GM21367 (cell line): ENCODE data around the gene BAG2.

Experiments
- ATAC-seq: cut with Tn5 transposase; IDR thresholded peaks from one replicate; pipeline ENCODE4 v1.9.1; 2021; ENCODE audit not compliant: unreplicated experiment

Gene BAG2

DNA sequence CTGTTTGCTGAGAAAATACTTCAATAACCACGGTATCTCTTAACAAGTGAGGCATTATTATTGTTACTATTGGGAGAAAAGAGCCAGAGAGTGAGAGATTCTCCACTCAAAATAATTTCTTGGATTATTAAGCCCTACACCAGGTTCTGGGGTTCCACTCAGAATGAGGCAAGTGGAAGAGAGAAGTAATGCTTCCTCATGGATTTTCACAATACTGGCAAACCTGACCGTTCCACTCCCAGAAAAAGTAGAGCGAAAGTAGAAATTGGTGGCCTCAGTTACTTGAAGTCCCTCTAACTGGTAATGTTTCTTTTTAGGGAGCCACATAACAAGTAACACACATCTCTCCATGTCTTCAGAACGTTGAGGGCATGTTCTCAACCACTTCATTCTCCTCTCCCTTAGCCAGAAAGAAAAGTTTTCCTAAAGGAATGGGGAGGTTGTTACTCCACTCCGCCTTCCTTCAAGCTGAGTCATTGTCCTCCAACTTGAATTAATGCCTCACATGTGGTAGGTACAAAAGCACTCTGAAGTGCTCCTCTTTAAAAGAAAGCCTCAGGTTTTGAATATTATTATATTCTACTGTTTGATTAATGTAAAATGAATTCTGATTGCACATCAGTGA is 1.9 kb downstream of the BAG2 start:
- ATAC-seq = no peak

DNA sequence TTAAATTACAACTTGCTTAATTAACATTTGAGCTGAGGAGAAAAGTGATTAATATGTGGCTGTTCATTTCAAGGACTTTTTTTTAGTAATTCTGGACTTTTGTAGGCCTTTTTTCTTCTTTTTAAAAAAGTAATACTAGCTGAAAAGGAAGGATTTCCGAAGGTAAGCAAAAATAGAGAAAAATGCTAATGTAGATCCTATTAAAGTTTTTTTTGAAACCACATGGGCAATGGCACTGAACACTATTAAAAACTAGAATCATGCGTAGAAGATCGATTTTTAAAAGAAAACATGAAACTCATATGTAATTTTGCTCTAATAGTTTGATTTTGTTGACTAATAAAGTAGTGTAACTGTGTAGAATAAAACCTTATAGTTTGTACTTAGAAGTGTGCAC is 2.4 kb downstream of the BAG2 start:
- no peak for ATAC-seq

DNA sequence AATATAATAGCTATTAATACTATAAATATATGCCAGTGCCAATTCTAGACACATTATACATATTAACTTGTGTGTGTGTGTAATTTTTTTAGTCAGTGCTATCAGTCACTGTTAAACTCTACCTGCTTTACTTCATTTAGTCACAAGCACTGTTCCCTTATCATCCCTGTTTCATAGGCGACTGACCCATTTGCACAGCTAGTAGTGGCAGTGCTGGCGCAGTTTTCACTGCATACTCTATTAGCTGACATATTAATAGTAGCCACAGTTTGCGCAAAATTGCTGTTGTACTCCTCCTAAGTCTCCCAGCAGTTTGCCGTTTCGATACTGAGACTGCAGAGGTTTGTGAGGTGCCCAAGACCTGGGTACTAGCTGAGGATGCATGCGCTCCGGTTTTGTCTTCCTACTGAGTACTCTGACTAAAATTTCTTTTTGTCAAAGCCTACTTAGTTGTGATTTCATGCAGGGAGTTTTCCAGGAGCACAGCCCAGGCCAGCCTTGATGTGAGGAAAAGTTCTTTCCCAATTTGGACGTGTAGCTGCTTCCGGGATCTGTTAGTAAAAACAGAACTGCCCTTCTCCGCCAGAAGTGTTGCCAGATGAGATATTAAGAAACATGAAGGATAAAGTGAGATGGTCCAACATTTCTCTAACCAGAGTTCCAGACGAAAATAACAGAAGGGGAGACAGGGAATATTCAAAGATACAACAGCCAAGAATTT is 5.6 kb downstream of the BAG2 start:
- no peak for ATAC-seq

DNA sequence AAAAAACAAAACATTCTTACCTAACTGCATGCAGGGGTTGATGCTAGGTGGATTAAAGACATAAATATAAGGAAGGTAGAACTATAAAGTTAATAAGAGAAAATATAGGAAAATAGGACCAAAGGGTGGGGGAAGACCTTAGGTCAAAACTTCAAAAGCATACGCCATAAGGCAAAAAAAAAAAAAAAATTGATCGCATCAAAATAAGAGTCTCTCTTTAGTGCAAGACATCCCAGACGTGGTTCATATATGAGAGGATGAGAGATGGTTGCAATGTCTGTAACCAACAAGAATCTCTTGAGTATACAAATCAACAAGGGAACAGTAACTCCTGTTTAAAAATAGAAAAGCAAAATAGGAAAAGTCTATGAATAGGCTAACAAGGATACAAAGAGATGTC is 8.5 kb downstream of the BAG2 start:
- no peak for ATAC-seq

DNA sequence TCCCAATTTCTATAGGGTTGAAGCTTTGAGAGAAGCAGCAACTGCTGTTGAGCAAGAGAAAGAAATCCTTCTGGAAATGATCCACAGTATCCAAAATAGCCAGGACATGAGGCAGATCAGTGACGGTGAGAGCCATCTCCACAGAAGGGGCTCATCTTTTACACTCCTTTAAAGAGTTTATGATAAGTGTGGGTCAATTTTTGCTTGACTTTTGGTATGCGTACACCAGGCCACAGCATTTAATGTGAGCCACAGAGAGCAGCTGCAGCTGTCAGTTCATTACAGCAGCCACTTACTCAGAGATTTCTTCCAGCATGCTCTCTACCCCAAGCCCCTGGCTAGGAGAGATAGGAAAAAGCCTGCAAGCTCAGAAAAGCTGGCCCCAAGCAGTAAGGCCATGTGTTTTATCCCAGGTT is 9.9 kb downstream of the BAG2 start:
- no peak for ATAC-seq

DNA sequence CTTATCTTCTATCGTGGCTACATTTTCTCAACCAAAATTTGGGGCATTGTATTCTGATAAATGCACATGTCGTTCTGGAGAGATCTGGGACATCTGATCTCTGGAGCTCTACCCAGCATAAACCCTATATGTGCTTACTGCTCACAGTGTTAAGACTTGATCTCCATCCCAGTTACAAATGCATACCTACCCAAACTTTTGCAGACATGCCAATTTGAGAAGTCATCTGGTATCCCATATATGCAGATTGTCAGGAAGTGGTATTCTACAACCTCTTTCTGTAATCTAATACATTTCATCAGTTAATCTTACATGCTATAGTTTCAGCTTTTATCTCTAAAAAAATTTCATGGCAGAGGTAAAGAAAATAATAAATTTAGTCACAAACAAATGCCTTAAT is 11.2 kb downstream of the BAG2 start:
- ATAC-seq = no peak

DNA sequence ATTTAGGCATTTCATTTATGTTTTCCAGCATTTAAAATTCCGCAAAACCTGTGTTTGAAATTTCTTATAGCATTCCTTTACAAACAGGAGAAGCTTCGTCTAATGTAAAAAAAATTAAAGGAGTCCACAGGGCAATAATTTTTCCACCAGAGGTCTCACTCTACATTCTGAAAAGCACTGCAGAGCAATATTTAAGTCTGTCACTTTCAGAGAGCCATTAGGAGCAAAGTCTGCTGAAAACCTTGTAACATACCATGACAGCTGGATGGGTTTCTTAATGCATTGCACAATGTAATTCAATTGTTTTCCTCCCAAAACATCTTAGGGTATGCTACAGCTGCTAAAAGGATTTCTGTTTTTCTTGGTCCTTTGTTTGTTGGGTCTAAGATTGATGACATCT is 18.0 kb downstream of the BAG2 start:
- ATAC-seq = no peak

DNA sequence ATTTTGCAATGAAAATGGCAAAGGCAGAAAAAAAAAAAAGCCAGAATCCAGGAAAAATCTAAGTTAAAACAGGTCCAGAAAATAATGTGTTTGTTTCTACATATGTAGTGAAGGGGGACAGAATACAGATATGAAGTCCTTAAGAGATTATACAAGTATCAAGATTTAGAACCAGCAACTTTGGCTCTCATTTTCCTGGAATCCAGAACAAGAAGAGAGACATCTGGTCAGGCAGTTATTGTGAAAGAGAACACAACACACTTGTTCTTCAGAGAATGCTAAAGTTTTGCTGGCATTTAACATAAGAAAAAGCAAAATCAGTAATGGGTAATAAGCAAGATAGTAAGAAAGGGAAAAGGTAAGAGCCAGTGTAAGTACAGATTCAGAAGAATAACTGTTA is 21.1 kb downstream of the BAG2 start:
- no peak for ATAC-seq

DNA sequence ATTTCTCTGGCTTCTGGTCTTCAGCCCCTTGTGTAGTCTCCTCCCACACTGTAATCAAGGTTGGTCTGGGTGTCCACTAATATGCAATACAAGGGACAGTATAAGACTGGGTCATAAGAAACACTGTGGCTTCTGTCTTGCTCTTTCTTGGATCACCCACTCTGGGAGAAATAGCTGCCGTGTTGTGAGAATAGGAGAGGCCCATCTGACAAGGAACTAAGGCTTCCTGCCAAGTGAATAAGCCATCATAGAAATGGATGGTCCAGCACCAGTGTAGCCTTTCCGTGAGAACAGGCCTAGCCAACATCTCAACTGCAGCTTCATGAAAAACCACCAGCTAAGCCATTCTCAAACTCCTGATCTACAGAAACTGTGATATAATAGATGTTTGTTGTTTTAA is 23.3 kb downstream of the BAG2 start:
- no peak for ATAC-seq

DNA sequence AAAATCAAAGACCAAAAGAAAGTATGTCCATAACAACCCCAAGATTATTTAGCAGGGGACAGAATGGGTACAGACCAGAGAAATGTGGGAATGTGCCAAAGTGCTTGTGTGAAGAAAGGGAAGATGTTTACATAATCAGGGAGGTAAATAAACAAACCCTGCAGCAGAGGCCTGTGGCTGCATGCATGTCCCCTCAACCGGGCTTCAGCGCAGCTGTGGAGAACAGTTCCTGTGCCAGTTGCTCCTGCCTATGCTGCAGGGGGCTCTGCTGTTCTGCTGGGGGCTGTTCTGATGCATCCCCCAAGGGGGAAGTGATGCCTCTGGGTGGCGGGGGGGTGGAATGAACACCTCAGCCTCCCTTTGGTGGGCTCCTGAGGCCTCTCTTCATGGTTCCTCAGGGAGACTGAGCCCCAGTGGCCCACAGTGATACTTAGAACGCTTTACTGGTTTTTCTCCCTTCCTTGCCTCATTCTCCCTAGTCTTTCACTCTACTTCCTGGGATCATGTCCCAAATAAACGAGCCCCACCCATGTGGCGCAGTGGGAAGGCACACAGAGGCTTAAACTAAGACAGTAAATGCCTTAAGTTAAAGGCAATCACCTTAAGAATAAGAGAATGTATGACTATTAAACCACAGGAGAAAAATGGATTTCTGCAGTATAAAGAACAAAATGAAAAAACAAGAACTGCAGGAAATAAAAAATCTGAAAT is 27.0 kb downstream of the BAG2 start:
- ATAC-seq = no peak

DNA sequence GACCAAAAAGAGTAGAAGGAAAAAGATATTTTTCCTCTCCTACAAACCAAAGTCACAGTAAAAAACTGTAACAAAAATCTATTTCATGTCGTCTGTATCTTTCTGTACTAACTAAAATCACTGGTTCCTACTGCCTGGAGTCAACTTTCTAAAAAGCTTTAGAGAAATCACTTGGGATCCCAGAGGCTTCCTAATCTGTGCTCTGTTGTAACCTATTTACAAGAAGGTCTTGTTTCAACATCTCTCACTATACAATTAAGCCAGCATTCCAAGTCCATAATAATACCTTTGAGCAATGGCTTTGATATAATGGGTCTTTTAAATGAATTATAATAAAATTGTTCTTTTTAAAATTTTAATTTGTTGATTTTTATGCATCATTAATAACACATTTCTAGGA is 29.6 kb downstream of the BAG2 start:
- no peak for ATAC-seq

DNA sequence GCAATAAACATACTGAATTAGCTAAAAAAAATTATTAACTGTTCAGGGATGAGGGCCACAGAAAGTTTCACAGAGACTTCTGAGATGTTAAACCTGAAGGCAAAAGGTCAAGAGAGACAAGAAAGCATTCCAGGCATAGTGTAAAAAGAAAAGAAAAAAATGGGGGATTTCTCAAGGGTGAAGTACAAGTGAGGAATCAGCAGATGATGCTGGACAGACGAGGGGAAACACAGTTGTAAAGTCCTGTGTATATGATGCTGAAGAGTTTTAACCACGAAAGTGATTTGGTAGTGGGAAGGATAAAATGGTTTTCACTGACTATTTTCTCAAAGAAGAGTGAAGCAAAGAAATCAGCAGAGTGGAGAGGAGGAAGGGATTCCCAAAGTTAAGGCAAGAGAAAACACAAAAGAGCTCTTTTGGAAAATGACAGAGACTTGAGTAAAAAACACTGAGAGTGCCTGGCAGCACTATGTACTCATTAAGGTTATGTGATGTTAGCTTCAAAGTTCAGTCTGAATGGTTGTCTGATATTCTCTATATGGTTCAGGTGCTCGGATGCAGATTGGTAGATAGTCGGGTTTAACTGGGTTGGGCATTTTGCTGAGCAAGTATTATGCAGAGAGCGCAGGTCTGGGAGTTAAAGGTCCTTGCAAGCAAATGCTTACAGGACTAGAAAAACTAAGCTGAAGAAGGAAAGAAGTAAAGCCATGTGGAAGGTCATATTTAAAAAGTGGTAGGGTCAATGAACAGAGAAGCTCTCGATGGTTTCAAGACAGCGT is 33.6 kb downstream of the BAG2 start:
- ATAC-seq = no peak

DNA sequence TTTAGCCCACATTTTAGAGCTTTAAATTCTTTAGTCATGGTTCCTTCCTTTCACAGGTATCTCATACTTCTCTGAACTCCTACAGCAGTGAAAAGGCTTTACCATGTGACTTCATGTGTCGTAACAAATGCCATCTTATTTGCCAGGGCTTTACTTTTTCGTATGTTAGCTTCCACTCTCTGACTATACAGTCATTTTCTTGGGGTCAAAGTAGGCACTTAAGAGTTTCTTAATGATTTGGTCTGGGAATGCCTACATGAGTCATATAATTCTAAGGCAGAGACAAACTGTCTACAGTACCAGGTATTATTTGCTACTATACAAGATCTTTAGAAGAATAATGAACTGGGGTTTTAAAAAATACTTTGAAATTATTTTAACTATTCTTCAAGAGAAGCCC is 35.0 kb downstream of the BAG2 start:
- no peak for ATAC-seq

DNA sequence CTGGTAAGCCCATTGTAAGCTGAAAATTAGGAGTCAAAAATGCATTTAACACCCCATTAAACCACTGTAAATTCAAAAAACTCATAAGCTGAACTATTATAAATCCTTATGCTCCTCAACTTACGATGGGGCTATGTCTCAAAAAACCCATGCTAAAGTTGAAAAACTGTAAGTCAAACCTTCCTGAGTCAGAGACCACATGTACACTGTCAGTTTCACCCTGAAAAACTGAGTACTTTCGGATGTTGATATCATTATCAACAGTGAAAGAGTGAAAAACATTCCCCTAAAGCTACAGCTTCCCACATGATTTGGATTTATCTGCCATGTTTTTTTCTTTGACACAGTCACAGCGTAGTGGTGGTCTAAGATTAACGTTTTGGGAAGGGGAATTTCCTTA is 35.7 kb downstream of the BAG2 start:
- ATAC-seq = no peak

DNA sequence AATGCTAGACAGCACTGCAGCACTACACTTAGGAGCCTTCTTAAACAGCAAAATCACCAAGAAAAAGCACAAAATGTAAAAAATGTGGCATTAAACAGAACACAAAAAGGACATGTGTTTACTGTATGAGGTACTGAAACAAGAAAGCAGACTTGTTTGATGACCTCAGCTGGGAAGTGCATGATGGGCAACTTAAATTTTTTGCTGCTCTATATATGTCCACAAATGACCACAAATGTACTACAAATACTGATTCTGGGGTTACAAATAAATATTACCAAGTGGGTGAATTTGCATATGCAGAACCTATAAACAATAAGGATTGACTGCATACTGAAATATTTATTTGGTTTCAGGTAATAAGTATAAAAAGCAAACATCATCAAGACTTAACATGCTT is 36.9 kb downstream of the BAG2 start:
- no peak for ATAC-seq

DNA sequence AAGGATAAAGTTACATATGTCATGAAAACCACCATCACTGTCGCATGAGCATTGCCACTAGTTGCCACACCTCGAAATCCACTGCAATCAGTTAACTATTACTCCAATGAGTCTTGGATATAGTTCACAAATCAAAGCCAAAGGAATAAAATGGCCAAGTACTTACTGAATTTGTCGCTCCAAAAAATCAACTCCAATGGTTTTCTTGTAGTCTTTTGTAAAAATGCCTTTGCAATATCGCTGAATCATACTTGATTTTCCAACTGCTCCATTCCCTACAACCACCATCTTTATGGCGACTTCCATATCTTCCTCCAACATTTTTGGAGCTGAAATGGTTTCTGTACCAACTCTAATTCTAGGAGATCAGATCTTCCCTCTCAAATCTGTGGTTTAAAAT is 37.9 kb downstream of the BAG2 start:
- no peak for ATAC-seq

DNA sequence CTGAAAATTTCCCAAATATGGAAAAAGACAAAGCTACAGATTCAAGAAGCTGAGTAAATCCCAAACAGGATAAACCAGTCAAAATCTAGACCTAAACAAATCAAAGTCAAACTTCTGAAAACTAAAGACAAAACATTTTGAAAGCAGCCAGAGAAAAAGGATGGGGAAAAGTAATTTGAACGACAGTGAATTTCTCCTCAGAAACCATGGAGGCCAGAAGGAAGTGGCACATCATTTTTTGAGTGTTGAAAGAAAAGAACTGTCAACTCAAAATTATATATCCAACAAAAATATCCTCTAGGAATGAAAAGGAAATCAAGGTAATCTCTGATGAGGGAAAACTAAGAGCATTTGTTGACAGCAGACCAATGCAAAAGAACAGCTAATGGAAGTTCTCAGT is 43.1 kb downstream of the BAG2 start:
- ATAC-seq = no peak

DNA sequence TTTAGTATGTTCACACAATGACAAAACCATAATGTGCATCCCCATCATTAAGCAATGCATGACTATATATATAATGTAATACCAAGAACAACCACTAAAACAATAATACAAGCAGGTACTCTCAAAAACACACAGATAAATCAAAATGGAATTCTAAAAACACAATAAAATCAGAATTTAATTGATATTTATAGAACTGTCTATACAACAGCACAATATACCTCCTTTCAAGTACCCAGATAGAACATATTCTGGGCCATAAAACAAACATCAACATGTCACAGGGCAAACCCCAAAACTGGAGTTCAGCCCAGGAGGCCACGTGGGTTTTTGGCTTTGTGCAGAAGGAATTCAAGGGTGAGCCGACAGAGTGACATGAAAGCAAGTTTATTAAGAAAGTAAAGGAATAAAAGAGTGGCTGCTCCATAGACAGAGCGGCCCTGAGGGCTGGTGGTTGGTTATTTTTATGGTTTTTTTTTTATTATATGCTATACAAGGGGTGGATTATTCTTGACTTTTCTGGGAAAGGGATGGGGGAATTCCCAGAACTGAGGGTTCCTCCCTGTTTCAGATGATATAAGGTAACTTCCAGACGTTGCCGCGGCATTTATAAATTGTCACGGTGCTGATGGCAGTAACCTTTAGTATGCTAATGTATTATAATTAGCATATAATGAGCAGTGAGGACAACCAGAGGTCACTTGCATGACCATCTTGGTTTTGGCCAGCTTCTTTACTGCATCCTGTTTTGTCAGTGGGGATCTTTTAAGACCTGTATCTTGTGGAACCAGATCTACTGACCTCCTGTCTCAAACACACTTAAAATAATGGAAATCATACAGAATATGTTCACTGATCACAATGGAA is 44.3 kb downstream of the BAG2 start:
- no peak for ATAC-seq

DNA sequence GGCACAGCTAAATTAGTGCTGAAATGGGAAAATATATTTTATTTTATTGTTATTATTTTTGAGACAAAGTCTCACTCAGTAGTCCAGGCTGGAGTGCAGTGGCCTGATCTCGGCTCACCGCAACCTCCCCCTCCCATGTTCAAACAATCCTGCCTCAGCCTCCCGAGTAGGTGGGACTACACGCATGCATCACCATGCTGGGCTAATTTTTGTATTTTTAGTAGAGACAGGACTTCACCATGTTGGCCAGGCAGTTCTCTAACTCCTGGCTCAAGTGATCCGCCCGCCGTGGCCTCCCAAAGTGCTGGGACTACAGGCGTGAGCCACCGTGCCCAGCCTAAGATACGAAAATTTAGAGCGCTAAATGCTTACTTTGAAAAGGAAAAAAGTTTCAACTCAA is 45.1 kb downstream of the BAG2 start:
- ATAC-seq = no peak

DNA sequence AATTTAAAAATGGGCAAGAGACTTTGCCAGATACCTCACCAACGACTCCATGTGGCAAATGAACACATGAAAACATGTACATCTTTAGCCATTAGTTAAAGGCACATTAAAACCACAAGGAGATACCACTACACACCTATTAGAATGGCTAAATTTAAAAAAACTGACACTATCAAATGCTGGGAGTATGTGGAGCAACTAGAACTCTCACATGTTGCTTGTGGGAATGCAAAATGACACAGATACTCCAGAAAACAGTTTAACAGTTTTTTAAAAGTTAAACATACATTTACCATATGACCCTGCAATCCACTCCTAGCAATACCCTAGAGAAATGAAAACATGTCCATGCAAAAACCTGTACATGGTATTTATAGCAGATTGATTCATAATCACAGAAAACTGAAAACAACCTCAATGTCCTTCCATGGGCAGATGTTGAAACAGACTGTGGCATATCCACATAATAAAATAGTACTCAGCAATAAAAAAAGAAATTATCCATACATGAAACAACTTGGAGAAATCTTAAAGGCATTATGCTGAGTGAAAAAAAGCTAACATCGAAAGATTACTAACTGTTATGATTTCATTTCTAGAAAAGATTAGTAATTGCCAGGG is 48.1 kb downstream of the BAG2 start:
- no peak for ATAC-seq
